Duodenal mucosa (tissue), 2 donors: ENCODE results near the gene COQ4.
"Not testable (repeated sequence)": the region's sequence is repeated elsewhere in the genome, so short reads cannot be mapped to it uniquely, and the experiment has no call there.

Experiments
- H3K27ac ChIP-seq: one replicate; pipeline ENCODE4 v1.7.0; 2013; ENCODE audit warnings: low read depth, low read length
- H3K27me3 ChIP-seq, 2 donors: one replicate each; pipeline ENCODE4 v1.7.0; 2013; ENCODE audit warnings: low read length in 2 of 2, control low read depth in 1 of 2; ENCODE audit not compliant: insufficient read depth in 2 of 2, control insufficient read depth in 1 of 2
- H3K36me3 ChIP-seq, 2 donors: one replicate each; pipeline ENCODE4 v1.7.0; 2013; ENCODE audit warnings: low read length in 2 of 2, control low read depth in 1 of 2; ENCODE audit not compliant: insufficient read depth in 2 of 2, control insufficient read depth in 1 of 2
- H3K4me1 ChIP-seq, 2 donors: one replicate each; pipeline ENCODE4 v1.7.0; 2013; ENCODE audit warnings: low read length in 2 of 2, control low read depth in 1 of 2; ENCODE audit not compliant: insufficient read depth in 2 of 2, control insufficient read depth in 1 of 2
- H3K4me3 ChIP-seq, 2 donors: one replicate each; pipeline ENCODE4 v1.7.0; 2013; ENCODE audit warnings: low read length in 2 of 2, low read depth in 1 of 2
- H3K9ac ChIP-seq, 2 donors: one replicate each; pipeline ENCODE4 v1.7.0; 2013; ENCODE audit warnings: low read length in 2 of 2, low read depth in 1 of 2
- H3K9me3 ChIP-seq, 2 donors: one replicate each; pipeline ENCODE4 v1.7.0; 2013; ENCODE audit warnings: low read length in 2 of 2, control low read depth in 1 of 2; ENCODE audit not compliant: control insufficient read depth in 1 of 2

Gene COQ4

GRCh38 chr9:128323791-128324190 lies 1.2 kb downstream of the COQ4 start:
- Histone ChIP-seq H3K9ac (peak overlapping the region; percentile 74 to 100), H3K4me1 (peaks cover 31 to 43% of the 10 kb centered on the region in 2 donors)

DNA sequence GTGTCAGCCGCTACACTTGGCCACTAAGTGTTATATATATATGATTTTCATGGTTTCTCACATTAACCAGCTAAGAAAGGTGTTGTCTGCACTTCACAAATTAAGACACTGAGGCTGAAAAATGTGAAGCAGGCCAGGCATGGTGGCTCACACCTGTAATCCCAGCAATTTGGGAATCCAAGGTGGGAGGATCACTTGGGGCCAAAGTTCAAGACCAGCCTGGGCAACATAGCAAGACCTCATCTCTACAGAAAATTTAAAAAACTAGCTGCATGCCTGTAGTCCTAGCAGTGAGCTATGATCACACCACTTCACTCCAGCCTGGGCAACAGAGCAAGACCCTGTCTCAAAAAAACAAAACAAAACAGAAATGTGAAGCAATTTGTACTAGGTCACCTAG lies 1.8 kb downstream of the COQ4 start:
- peaks cover 31 to 44% of the 10 kb centered on the region in 2 donors for H3K4me1 ChIP-seq
- no peak overlapping the region for H3K27ac ChIP-seq
- no peaks in the 10 kb centered on the region for H3K9me3 ChIP-seq
- H3K27me3 ChIP-seq = no peaks in the 10 kb centered on the region
- peaks cover 22 to 29% of the 10 kb centered on the region in 2 donors for H3K36me3 ChIP-seq
- no peak overlapping the region for H3K9ac ChIP-seq
- no peak overlapping the region for H3K4me3 ChIP-seq

More at GRCh38 chr9:128323791-128324190, 1.2 kb downstream of the COQ4 start:
- H3K27ac ChIP-seq = no peak overlapping the region
- H3K27me3 ChIP-seq = no peaks in the 10 kb centered on the region
- H3K36me3 ChIP-seq = peaks cover 22 to 31% of the 10 kb centered on the region in 2 donors
- H3K4me3 ChIP-seq = peak overlapping the region; percentile 98 to 99
- H3K9me3 ChIP-seq = no peaks in the 10 kb centered on the region

- no peak overlapping the region for H3K27ac ChIP-seq
- H3K36me3 ChIP-seq = peaks cover 22 to 28% of the 10 kb centered on the region in 2 donors
- H3K4me1 ChIP-seq = peaks cover 36 to 44% of the 10 kb centered on the region in 2 donors
- no peaks in the 10 kb centered on the region for H3K9me3 ChIP-seq
- H3K4me3 ChIP-seq = no peak overlapping the region
- H3K9ac ChIP-seq = no peak overlapping the region
- no peaks in the 10 kb centered on the region for H3K27me3 ChIP-seq
Observed at GRCh38 chr9:128325629-128326028, 3.0 kb downstream of the COQ4 start.

- no peaks in the 10 kb centered on the region for H3K9me3 ChIP-seq
- H3K27ac ChIP-seq = no peak overlapping the region
- H3K9ac ChIP-seq = no peak overlapping the region
- H3K36me3 ChIP-seq = peaks cover 0 to 23% of the 10 kb centered on the region in 2 donors
- H3K4me3 ChIP-seq = no peak overlapping the region
- H3K27me3 ChIP-seq = no peaks in the 10 kb centered on the region
- peaks cover 25 to 28% of the 10 kb centered on the region in 2 donors for H3K4me1 ChIP-seq
Observed at GRCh38 chr9:128333451-128333869, 10.8 kb downstream of the COQ4 start.

GRCh38 chr9:128335161-128335560 lies 12.5 kb downstream of the COQ4 start:
- Histone ChIP-seq H3K27me3 (no peaks in the 10 kb centered on the region), H3K9ac (no peak overlapping the region), H3K4me3 (no peak overlapping the region), H3K9me3 (no peaks in the 10 kb centered on the region), H3K36me3 (peaks cover 0 to 23% of the 10 kb centered on the region in 2 donors), H3K27ac (no peak overlapping the region), H3K4me1 (peaks cover 24 to 26% of the 10 kb centered on the region in 2 donors)

GRCh38 chr9:128335914-128336313 lies 13.3 kb downstream of the COQ4 start:
- Histone ChIP-seq H3K4me3 (no peak overlapping the region), H3K27me3 (no peaks in the 10 kb centered on the region), H3K36me3 (peaks cover 0 to 23% of the 10 kb centered on the region in 2 donors), H3K9ac (no peak overlapping the region), H3K9me3 (no peaks in the 10 kb centered on the region), H3K4me1 (peaks cover 24 to 28% of the 10 kb centered on the region in 2 donors), H3K27ac (no peak overlapping the region)

- H3K27me3 ChIP-seq = no peaks in the 10 kb centered on the region
- no peaks in the 10 kb centered on the region for H3K9me3 ChIP-seq
- peaks cover 17 to 25% of the 10 kb centered on the region in 2 donors for H3K4me1 ChIP-seq
- peaks cover 0 to 17% of the 10 kb centered on the region in 2 donors for H3K36me3 ChIP-seq
- H3K4me3 ChIP-seq = no peak overlapping the region
- no peak overlapping the region for H3K9ac ChIP-seq
- no peak overlapping the region for H3K27ac ChIP-seq
Observed at GRCh38 chr9:128337936-128338335, 15.3 kb downstream of the COQ4 start.

- Histone ChIP-seq H3K4me1 (peaks cover 13 to 22% of the 10 kb centered on the region in 2 donors), H3K36me3 (peaks cover 4 to 17% of the 10 kb centered on the region in 2 donors)
- not testable (repeated sequence) for H3K9me3 ChIP-seq, H3K9ac ChIP-seq, H3K27me3 ChIP-seq, H3K4me3 ChIP-seq, H3K27ac ChIP-seq
Observed at GRCh38 chr9:128338852-128339614, 16.4 kb downstream of the COQ4 start.

- no peaks in the 10 kb centered on the region for H3K9me3 ChIP-seq
- peaks cover 6 to 27% of the 10 kb centered on the region in 2 donors for H3K36me3 ChIP-seq
- peak within 1 kb of the TSS; percentile 82 to 88 for H3K9ac ChIP-seq
- peak within 1 kb of the TSS; percentile 89 for H3K27ac ChIP-seq
- H3K4me1 ChIP-seq = peaks cover 13 to 22% of the 10 kb centered on the region in 2 donors
- H3K27me3 ChIP-seq = no peaks in the 10 kb centered on the region
- peak within 1 kb of the TSS; percentile 79 to 82 for H3K4me3 ChIP-seq
Observed at GRCh38 chr9:128339761-128340690, 17.4 kb downstream of the COQ4 start, which contains the start of gene SLC27A4. TSS of gene SLC27A4 (plus strand) at chr9:128340527. CDS start at chr9:128343133, 2,606 bp downstream.
